ENCODE measurements around the gene UBE2O.

DNA sequence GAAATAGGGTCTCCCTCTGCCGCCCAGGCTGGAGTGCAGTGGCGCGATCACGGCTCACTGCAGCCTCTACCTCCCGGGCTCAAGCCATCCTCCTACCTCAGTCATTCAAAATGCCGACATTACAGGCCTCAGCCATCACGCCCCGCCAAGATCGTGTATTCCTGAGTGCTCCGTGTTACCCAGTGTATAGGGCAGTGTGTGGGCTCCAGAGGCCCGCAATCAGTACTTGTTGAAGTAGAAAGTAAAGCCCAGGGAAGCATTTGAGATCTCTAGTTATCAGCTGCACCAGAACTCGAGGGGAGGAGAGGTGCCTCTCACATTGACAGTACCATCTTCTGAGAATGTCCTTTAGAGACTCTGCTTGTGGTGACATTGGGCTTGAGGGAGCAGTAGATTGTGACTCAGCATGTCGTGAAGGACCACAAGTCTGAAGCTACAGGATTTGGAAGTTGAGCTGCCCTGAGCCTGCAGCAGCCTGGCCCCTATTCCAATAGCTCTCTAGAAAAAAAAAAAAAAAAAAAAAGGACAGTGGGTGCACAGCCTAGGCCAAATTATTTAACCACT is 98.1 kb downstream of the UBE2O start:
- TF ChIP-seq, protein P1, sequence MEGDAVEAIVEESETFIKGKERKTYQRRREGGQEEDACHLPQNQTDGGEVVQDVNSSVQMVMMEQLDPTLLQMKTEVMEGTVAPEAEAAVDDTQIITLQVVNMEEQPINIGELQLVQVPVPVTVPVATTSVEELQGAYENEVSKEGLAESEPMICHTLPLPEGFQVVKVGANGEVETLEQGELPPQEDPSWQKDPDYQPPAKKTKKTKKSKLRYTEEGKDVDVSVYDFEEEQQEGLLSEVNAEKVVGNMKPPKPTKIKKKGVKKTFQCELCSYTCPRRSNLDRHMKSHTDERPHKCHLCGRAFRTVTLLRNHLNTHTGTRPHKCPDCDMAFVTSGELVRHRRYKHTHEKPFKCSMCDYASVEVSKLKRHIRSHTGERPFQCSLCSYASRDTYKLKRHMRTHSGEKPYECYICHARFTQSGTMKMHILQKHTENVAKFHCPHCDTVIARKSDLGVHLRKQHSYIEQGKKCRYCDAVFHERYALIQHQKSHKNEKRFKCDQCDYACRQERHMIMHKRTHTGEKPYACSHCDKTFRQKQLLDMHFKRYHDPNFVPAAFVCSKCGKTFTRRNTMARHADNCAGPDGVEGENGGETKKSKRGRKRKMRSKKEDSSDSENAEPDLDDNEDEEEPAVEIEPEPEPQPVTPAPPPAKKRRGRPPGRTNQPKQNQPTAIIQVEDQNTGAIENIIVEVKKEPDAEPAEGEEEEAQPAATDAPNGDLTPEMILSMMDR (conservative IDR thresholded peaks at IDR 0.05; ENCODE audit: low read depth, low read length), result no peak
- TF ChIP-seq EZH2 (IDR thresholded peaks at IDR 0.05; ENCODE audit: low read length, unreplicated experiment), result no peak

Measured in PC-3 (cell line).